ENCODE measurements around the gene ADIPOQ.
A peak's percentile ranks its signal among the peaks of the same experiment; 100 is the strongest.
"Not testable (repeated sequence)": the region's sequence is repeated elsewhere in the genome, so short reads cannot be mapped to it uniquely, and the experiment has no call there.

ADIPOQ gene

GRCh38 chr3:186845756-186846155 is 3.2 kb downstream of the ADIPOQ start:
- no peak for TF ChIP-seq CTCF (IDR thresholded peaks at IDR 0.05; ENCODE audit: extremely low read depth, missing control alignments)
- no peak for DNase-seq (ENCODE audit: low spot score)

GRCh38 chr3:186847437-186847836 is 4.9 kb downstream of the ADIPOQ start:
- TF ChIP-seq CTCF (IDR thresholded peaks at IDR 0.05; ENCODE audit: extremely low read depth, missing control alignments): no peak
- DNase-seq (ENCODE audit: low spot score): no peak

DNA sequence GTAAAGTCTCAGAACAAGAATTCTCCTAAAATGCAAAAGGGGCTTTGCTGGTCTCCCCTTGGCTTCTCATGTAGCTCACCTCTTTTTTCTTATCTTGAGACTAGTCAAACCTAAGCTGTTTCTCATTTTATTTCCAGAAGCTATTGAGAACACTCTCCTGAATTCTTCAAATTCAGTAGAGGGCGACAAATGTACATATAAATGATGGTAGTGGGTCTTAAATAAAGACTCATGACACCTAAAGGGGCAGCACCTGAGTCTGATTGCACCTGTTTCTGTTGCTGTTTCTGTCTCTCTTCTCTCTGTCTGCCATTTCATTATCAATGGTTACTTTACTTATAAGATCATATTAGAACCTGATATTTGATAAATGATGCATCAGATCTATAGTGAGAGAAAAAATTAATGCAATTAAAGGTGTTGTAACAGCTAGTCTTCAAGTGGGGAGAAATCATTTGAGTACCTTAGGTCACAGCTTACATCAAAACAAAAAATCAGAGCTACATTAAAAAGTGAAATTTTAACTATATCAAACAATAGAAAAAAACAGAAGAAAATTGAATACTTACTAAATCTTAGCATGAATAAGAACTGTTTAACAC is 7.0 kb downstream of the ADIPOQ start:
- peak; percentile 40 for TF ChIP-seq CTCF (IDR thresholded peaks at IDR 0.05; ENCODE audit: extremely low read depth, missing control alignments)
- peak; percentile 65 for DNase-seq (ENCODE audit: low spot score)

- not testable (repeated sequence) for DNase-seq (ENCODE audit: low spot score)
Observed at GRCh38 chr3:186851835-186852234, 9.3 kb downstream of the ADIPOQ start.

DNA sequence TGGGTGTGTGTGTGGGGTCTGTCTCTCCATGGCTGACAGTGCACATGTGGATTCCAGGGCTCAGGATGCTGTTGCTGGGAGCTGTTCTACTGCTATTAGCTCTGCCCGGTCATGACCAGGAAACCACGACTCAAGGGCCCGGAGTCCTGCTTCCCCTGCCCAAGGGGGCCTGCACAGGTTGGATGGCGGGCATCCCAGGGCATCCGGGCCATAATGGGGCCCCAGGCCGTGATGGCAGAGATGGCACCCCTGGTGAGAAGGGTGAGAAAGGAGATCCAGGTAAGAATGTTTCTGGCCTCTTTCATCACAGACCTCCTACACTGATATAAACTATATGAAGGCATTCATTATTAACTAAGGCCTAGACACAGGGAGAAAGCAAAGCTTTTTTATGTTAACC is 10.5 kb downstream of the ADIPOQ start:
- TF ChIP-seq CTCF (IDR thresholded peaks at IDR 0.05; ENCODE audit: extremely low read depth, missing control alignments): no peak
- DNase-seq (ENCODE audit: low spot score): no peak

- no peak for DNase-seq (ENCODE audit: low spot score)
- no peak for TF ChIP-seq CTCF (IDR thresholded peaks at IDR 0.05; ENCODE audit: extremely low read depth, missing control alignments)
Observed at GRCh38 chr3:186854146-186854545, 11.6 kb downstream of the ADIPOQ start.

DNA sequence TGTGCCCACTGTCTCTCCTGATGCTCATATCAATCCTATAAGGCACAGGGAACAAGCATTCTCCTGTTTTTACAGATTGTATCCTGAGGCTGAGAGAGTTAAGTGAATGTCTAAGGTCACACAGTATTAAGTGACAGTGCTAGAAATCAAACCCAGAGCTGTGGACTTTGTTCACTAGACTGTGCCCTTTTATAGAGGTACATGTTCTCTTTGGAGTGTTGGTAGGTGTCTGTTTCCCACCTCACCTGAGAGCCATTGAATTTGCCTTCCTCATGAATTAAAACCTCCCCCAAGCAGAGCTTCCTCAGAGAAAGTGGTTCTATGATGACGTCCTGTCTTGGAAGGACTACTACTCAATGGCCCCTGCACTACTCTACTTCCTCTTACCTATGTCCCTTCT is 12.4 kb downstream of the ADIPOQ start:
- no peak for TF ChIP-seq CTCF (IDR thresholded peaks at IDR 0.05; ENCODE audit: extremely low read depth, missing control alignments)

DNA sequence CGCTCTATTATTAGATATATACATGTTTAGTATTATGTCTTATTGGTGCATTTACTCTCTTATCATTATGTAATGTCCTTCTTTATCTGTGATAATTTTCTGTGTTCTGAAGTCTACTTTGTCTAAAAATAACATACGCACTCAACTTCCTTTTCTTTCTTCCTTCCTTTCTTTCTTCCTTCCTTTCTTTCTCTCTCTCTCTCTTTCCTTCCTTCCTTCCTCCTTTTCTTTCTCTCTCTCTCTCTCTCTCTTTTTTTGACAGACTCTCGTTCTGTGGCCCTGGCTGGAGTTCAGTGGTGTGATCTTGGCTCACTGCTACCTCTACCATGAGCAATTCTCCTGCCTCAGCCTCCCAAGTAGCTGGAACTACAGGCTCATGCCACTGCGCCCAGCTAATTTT is 15.2 kb downstream of the ADIPOQ start:
- no peak for DNase-seq (ENCODE audit: low spot score)
- no peak for TF ChIP-seq CTCF (IDR thresholded peaks at IDR 0.05; ENCODE audit: extremely low read depth, missing control alignments)

More for the DNA sequence above, 12.4 kb downstream of the ADIPOQ start:
- no peak for DNase-seq (ENCODE audit: low spot score)

DNA sequence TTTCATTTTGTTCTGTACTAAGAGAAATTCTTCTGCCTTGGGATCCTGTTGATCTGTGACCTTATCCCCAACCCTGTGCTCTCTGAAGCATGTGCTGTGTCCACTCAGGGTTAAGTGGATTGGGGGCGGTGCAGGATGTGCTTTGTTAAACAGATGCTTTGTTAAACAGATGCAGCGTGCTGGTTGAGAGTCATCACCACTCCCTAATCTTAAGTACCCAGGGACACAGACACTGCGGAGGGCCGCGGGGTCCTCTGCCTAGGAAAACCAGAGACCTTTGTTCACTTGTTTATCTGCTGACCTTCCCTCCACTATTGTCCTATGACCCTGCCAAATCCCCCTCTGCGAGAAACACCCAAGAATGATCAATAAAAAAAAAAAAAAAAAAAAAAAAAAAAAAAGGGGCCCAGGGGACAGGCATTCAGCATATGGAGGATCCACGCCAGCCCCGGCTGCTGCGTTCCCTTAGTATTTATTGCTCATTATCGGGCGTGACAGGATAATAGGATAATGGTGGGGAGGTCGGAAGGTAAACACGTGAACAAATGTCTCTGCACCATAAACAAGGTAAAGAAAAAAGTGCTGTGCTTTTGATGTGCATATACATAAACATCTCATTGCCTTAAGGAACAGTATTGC is 22.8 kb downstream of the ADIPOQ start:
- not testable (repeated sequence) for DNase-seq (ENCODE audit: low spot score)

GRCh38 chr3:186866095-186866494 is 23.6 kb downstream of the ADIPOQ start:
- not testable (repeated sequence) for DNase-seq (ENCODE audit: low spot score)
